IMR-90 (cell line): Measurements from ENCODE around the gene CNST. TPM values are rescaled to one million over a fixed set of nuclear protein-coding genes. Genes with fewer than 3 reads are reported as not detected.

Source experiments
- ATAC-seq: fragments of 200-7000 bp; cut with Tn5 transposase; 2 replicates; pipeline ENCODE4 v1.9.1; 2020; ENCODE audit warnings: low read depth, mild to moderate bottlenecking, moderate library complexity
- BruUV-seq: library from RNA; stranded (reverse); fragments of 400-500 nt; replicated peaks from 2 replicates; lab custom pipeline; 2021; lab: Mats Ljungman, UMichigan
- CTCF ChIA-PET: fragments of 300-600 bp; formaldehyde crosslinking; extraction: SDS; loops from one replicate; lab custom pipeline; 2021; ENCODE audit warnings: antibody characterized with exemption; lab: Yijun Ruan, JAX
- POLR2A ChIA-PET: fragments of 300-600 bp; sonication (Branson Sonifier 250); formaldehyde crosslinking; loops from one replicate; lab custom pipeline; 2022; ENCODE audit warnings: antibody characterized with exemption; ENCODE audit not compliant: unreplicated experiment; lab: Charles Lee
- DNase-seq: peaks from one replicate; pipeline ENCODE4 v3.0.0; 2013
- H2AFZ ChIP-seq: replicated peaks from 2 replicates; pipeline ENCODE3; 2013; ENCODE audit warnings: low read length, mild to moderate bottlenecking; ENCODE audit not compliant: poor library complexity
- H2AK5ac ChIP-seq: 2 replicates; pipeline ENCODE4 v1.6.1; 2013; ENCODE audit warnings: low read depth, low read length, inconsistent platforms
- H2AK9ac ChIP-seq: replicated peaks from 2 replicates; pipeline ENCODE3; 2013; ENCODE audit warnings: mild to moderate bottlenecking, low read depth, low read length, moderate library complexity; ENCODE audit not compliant: poor library complexity
- H2BK120ac ChIP-seq: 2 replicates; pipeline ENCODE4 v1.6.1; 2013; ENCODE audit warnings: low read depth, low read length, inconsistent platforms
- H2BK15ac ChIP-seq: 3 replicates; pipeline ENCODE4 v1.6.1; 2013; ENCODE audit warnings: low read depth, low read length, inconsistent platforms
- H2BK20ac ChIP-seq: 2 replicates; pipeline ENCODE4 v1.6.1; 2013; ENCODE audit warnings: low read depth, mild to moderate bottlenecking, inconsistent platforms, low read length, moderate library complexity
- H2BK5ac ChIP-seq: 2 replicates; pipeline ENCODE4 v1.6.1; 2013; ENCODE audit warnings: mild to moderate bottlenecking, low read depth, low read length, inconsistent platforms; ENCODE audit not compliant: poor library complexity, severe bottlenecking
- H3K14ac ChIP-seq: replicated peaks from 2 replicates; pipeline ENCODE4 v1.6.1; 2013; ENCODE audit warnings: low read depth, low read length, inconsistent platforms
- H3K18ac ChIP-seq: 2 replicates; pipeline ENCODE4 v1.6.1; 2013; ENCODE audit warnings: low read depth, low read length, control low read depth
- H3K23ac ChIP-seq: 2 replicates; pipeline ENCODE4 v1.6.1; 2013; ENCODE audit warnings: low read depth, low read length, inconsistent platforms
- H3K27ac ChIP-seq: 2 replicates; pipeline ENCODE4 v1.5.1; 2013; ENCODE audit warnings: mild to moderate bottlenecking, control low read depth, low read length; ENCODE audit not compliant: insufficient read depth
- H3K27me3 ChIP-seq: 2 replicates; pipeline ENCODE4 v1.6.1; 2013; ENCODE audit warnings: low read length; ENCODE audit not compliant: control insufficient read depth, insufficient read depth
- H3K36me3 ChIP-seq: 2 replicates; pipeline ENCODE4 v1.6.1; 2013; ENCODE audit warnings: low read length, mixed read lengths; ENCODE audit not compliant: control insufficient read depth, insufficient read depth
- H3K4ac ChIP-seq: 2 replicates; pipeline ENCODE4 v1.6.1; 2013; ENCODE audit warnings: low read depth, low read length, inconsistent platforms
- H3K4me1 ChIP-seq: 2 replicates; pipeline ENCODE4 v1.6.1; 2013; ENCODE audit warnings: low read length, mixed read lengths; ENCODE audit not compliant: control insufficient read depth, insufficient read depth
- H3K4me2 ChIP-seq: 2 replicates; pipeline ENCODE4 v1.6.1; 2013; ENCODE audit warnings: low read depth, mild to moderate bottlenecking, control low read depth, low read length, moderate library complexity
- H3K4me3 ChIP-seq: 2 replicates; pipeline ENCODE4 v1.5.1; 2013; ENCODE audit warnings: low read depth, mild to moderate bottlenecking, control low read depth, low read length, moderate library complexity; ENCODE audit not compliant: insufficient read depth
- H3K56ac ChIP-seq: 2 replicates; pipeline ENCODE4 v1.6.1; 2013; ENCODE audit warnings: low read length, inconsistent platforms; ENCODE audit not compliant: insufficient read depth; ENCODE audit errors: extremely low read depth
- H3K79me1 ChIP-seq, 2 experiments: 2 replicates each; pipeline ENCODE4 v1.6.1; 2013; ENCODE audit warnings: low read length in 2 of 2, inconsistent platforms in 1 of 2, low read depth in 1 of 2
- H3K9ac ChIP-seq: 2 replicates; pipeline ENCODE4 v1.6.1; 2013; ENCODE audit warnings: low read depth, low read length, control low read depth
- H3K9me1 ChIP-seq: 2 replicates; pipeline ENCODE4 v1.6.1; 2013; ENCODE audit warnings: low read length, inconsistent platforms; ENCODE audit not compliant: insufficient read depth
- H3K9me3 ChIP-seq: 2 replicates; pipeline ENCODE4 v1.6.1; 2013; ENCODE audit warnings: low read length; ENCODE audit not compliant: control insufficient read depth, insufficient read depth
- H4K20me1 ChIP-seq: 2 replicates; pipeline ENCODE4 v1.6.1; 2013; ENCODE audit warnings: low read length, inconsistent platforms; ENCODE audit not compliant: insufficient read depth
- H4K5ac ChIP-seq: 2 replicates; pipeline ENCODE4 v1.6.1; 2013; ENCODE audit warnings: mild to moderate bottlenecking, low read depth, low read length, control low read depth
- H4K8ac ChIP-seq, 2 experiments: 2 replicates each; pipeline ENCODE4 v1.6.1; 2013; ENCODE audit warnings: low read depth in 2 of 2, low read length in 2 of 2, control low read depth in 1 of 2, inconsistent platforms in 1 of 2
- H4K91ac ChIP-seq: 2 replicates; pipeline ENCODE4 v1.6.1; 2013; ENCODE audit warnings: low read depth, low read length, inconsistent platforms; ENCODE audit not compliant: insufficient read depth
- BHLHE40 ChIP-seq: fragments of 150-350 bp; IDR thresholded peaks from 2 replicates; pipeline ENCODE4 v1.6.1; 2016; ENCODE audit warnings: mild to moderate bottlenecking, low read depth, low read length
- CEBPB ChIP-seq: IDR thresholded peaks from 2 replicates; pipeline ENCODE4 v1.6.1; 2012; ENCODE audit warnings: low read depth, low read length, improper control_type of control experiment
- FOS ChIP-seq: fragments of 150-350 bp; IDR thresholded peaks from 2 replicates; pipeline ENCODE4 v1.6.1; 2016; ENCODE audit warnings: low read depth, low read length
- MAFK ChIP-seq: IDR thresholded peaks from 2 replicates; pipeline ENCODE4 v1.6.1; 2012; ENCODE audit warnings: low read depth, low read length, improper control_type of control experiment
- MXI1 ChIP-seq: IDR thresholded peaks from 2 replicates; pipeline ENCODE4 v1.6.1; 2012; ENCODE audit warnings: low read depth, mild to moderate bottlenecking, low read length, moderate library complexity, borderline replicate concordance
- POLR2A ChIP-seq: IDR thresholded peaks from 2 replicates; pipeline ENCODE4 v1.6.1; 2012; ENCODE audit warnings: mild to moderate bottlenecking, low read depth, low read length
- RFX5 ChIP-seq: IDR thresholded peaks from 2 replicates; pipeline ENCODE4 v1.8.0; 2012; ENCODE audit warnings: low read depth, mild to moderate bottlenecking, low read length, moderate library complexity
- SMC3 ChIP-seq: fragments of 150-350 bp; IDR thresholded peaks from 2 replicates; pipeline ENCODE4 v1.6.1; 2016; ENCODE audit warnings: low read depth, mild to moderate bottlenecking, antibody characterized with exemption, low read length, moderate library complexity
- WGBS, 2 experiments: methylation state at CpG; one replicate each; pipeline versions ENCODE4 v1.1.5 to v1.1.7; 2013; ENCODE audit warnings: missing lambda C conversion rate in 2 of 2; ENCODE audit not compliant: insufficient read length in 1 of 2; ENCODE audit errors: extremely low coverage in 2 of 2; 5-methylcytosine and 5-hydroxymethylcytosine counted together
- dilution Hi-C: fragments of 300-500 bp; cut with HindIII; formaldehyde crosslinking; loops from one replicate; pipeline ENCODE4 v1.14.3; 2018; ENCODE audit warnings: low sequenced_read_pairs; ENCODE audit not compliant: unreplicated experiment
- in situ Hi-C: fragments of 300-500 bp; cut with MboI; formaldehyde crosslinking; loops from 3 replicates; pipeline ENCODE4 v1.14.3; 2019; ENCODE audit warnings: low sequenced_read_pairs, inconsistent platforms, mixed read lengths
- intact Hi-C: fragments of 100-400 bp; cut with micrococcal nuclease; formaldehyde crosslinking; loops from 2 replicates; pipeline ENCODE4 v1.10.0; 2022
- polyA plus RNA-seq, 3 experiments: library from polyadenylated mRNA; depleted of rRNA; stranded (reverse); fragments of >200 nt; gene quantifications; 2 replicates each; pipeline ENCODE4 v1.2.3, GENCODE V29; 2012; ENCODE audit warnings: low replicate concordance in 1 of 3
- total RNA-seq: library from RNA; depleted of rRNA; stranded (reverse); fragments of >200 nt; gene quantifications from 2 replicates; pipeline ENCODE4 v1.2.3, GENCODE V29; 2012
- TF ChIP-seq, protein P1 (sequence below): fragments of 150-350 bp; IDR thresholded peaks from 2 replicates; pipeline ENCODE4 v1.6.1; 2016; ENCODE audit warnings: low read depth, mild to moderate bottlenecking, low read length, moderate library complexity, borderline replicate concordance

CNST gene
- total and polyA plus RNA-seq, 2 of the 4 experiments (the other 2 are of a cell fraction): 15.4 to 25.5 TPM

DNA sequence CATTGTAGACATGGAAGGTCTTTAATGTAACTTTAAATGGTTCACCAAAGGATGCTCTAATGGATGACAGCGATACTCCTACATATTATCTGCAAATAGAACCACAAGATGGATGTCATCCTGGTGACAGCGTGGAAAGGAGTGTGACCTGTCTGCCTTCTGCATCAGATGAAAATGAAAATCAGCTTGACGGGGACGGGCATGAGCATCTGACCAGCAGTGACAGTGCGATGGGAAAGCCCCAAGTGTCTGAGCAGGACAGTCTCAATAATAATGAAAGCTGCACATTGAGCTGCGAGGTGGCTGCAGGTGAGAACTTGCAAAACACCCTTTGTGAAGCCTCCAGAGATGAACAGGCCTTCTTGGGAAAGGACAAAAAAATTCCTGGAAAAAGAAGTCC lies 25.2 kb downstream of the CNST start:
- peaks cover 14 to 53% of the 10 kb centered on the region in 2 experiments for H3K79me1 ChIP-seq
- POLR2A ChIA-PET: interaction anchor here (0.6 kb wide), 1 partner anchor 31 kb away, joined by 3 read pairs; no protein-coding TSS in a partner anchor
- intact Hi-C loops: no loop called here
- H4K91ac ChIP-seq: peak overlapping the region; percentile 98
- no peak overlapping the region for H3K4me3 ChIP-seq
- H3K36me3 ChIP-seq: peaks cover 4% of the 10 kb centered on the region
- BruUV-seq: no TSS peak
- dilution Hi-C loops: no loop called here
- no peak overlapping the region for H2AFZ ChIP-seq
- no peak for TF ChIP-seq CEBPB
- no peak for TF ChIP-seq MAFK
- no peak for TF ChIP-seq POLR2A
- no peak for TF ChIP-seq RFX5
- no peak for TF ChIP-seq FOS
- no peak for TF ChIP-seq BHLHE40
- TF ChIP-seq, protein P1, sequence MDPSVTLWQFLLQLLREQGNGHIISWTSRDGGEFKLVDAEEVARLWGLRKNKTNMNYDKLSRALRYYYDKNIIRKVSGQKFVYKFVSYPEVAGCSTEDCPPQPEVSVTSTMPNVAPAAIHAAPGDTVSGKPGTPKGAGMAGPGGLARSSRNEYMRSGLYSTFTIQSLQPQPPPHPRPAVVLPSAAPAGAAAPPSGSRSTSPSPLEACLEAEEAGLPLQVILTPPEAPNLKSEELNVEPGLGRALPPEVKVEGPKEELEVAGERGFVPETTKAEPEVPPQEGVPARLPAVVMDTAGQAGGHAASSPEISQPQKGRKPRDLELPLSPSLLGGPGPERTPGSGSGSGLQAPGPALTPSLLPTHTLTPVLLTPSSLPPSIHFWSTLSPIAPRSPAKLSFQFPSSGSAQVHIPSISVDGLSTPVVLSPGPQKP: no peak
- TF ChIP-seq MXI1: no peak
- TF ChIP-seq SMC3: no peak
- H2BK5ac ChIP-seq: peak overlapping the region; percentile 70
- H3K9me3 ChIP-seq: peaks cover 2% of the 10 kb centered on the region; the same call in 1 of the 2 replicates
- H3K23ac ChIP-seq: peak overlapping the region; percentile 80
- H4K20me1 ChIP-seq: no peaks in the 10 kb centered on the region
- peak overlapping the region; percentile 74 for H3K14ac ChIP-seq
- no peaks in the 10 kb centered on the region for H3K27me3 ChIP-seq
- H2BK15ac ChIP-seq: peak overlapping the region; percentile 97; the same call in 2 of the 3 replicates
- in situ Hi-C loops: no loop called here
- peaks cover 12% of the 10 kb centered on the region for H3K9me1 ChIP-seq
- H3K4me1 ChIP-seq: peaks cover 13% of the 10 kb centered on the region
- H4K5ac ChIP-seq: peak overlapping the region; percentile 13; the same call in 1 of the 2 replicates
- peak overlapping the region; percentile 81 for H3K18ac ChIP-seq
- H3K4me2 ChIP-seq: no peak overlapping the region
- CTCF ChIA-PET: no interaction called here
- H3K56ac ChIP-seq: no peak overlapping the region
- H2AK9ac ChIP-seq: no peak overlapping the region
- H4K8ac ChIP-seq: peak overlapping the region in 1 of 2 experiments; percentile 88; a peak in 2 of 4 replicates
- ATAC-seq (no peak), DNase-seq (no peak)
- H3K4ac ChIP-seq: peak overlapping the region; percentile 96
- H2BK120ac ChIP-seq: peak overlapping the region; percentile 81
- H2BK20ac ChIP-seq: peak overlapping the region; percentile 96
- H3K9ac ChIP-seq: no peak overlapping the region
- peak overlapping the region; percentile 95 for H2AK5ac ChIP-seq
- H3K27ac ChIP-seq: peak overlapping the region; percentile 36; the same call in 1 of the 2 replicates
- 97% methylated on average over 4 of the region's 6 CpGs; no CpG with 5 or more reads in 1 of the 2 experiments for WGBS, 2 experiments
